T-cell (primary cell): ENCODE results near the gene STK17B. TPM values are rescaled to one million over a fixed set of nuclear protein-coding genes. Genes with fewer than 3 reads are reported as not detected.

Source experiments
- ATAC-seq, 4 experiments: fragments of 200-7000 bp in 3 of 4; fragments of 150-1000 bp in 1 of 4; cut with Tn5 transposase; replicated peaks in 1 of 4; 1 replicate in 3 of 4; 2 replicates in 1 of 4; pipeline ENCODE4 v1.10.0; 2021; ENCODE audit warnings: moderate library complexity in 3 of 4, mild to moderate bottlenecking in 2 of 4, moderate number of reproducible peaks in 1 of 4
- CTCF ChIA-PET, 2 donors: fragments of 300-600 bp; sonication (Branson Sonifier 250); formaldehyde crosslinking; loops; one replicate each; lab custom pipeline; 2022; ENCODE audit warnings: antibody characterized with exemption in 2 of 2; lab: Charles Lee
- POLR2A ChIA-PET, 2 donors: fragments of 300-600 bp; sonication (Branson Sonifier 250); formaldehyde crosslinking; loops; one replicate each; lab custom pipeline; 2022; ENCODE audit warnings: antibody characterized with exemption in 2 of 2; lab: Charles Lee
- DNase-seq, 35 experiments: peaks; one replicate each; pipeline versions ENCODE4 v3.0.0 to v3.0.0-alpha.2; 2013 to 2023
- H3K27ac ChIP-seq: one replicate; pipeline ENCODE4 v1.5.1; 2013; ENCODE audit warnings: low read length
- H3K27me3 ChIP-seq, 2 experiments: replicated peaks in 1 of 2; 1 replicate in 1 of 2; 2 replicates in 1 of 2; pipeline versions ENCODE4 v1.6.1 to v1.7.0; 2013; ENCODE audit warnings: low read length in 1 of 2, mixed read lengths in 1 of 2; ENCODE audit not compliant: control insufficient read depth in 2 of 2, insufficient read depth in 2 of 2; ENCODE audit errors: extremely low read depth in 1 of 2
- H3K36me3 ChIP-seq, 2 donors: 1 replicate in 1 of 2; 2 replicates in 1 of 2; pipeline versions ENCODE4 v1.6.1 to v1.7.0; 2013; ENCODE audit warnings: low read length in 1 of 2; ENCODE audit not compliant: control insufficient read depth in 2 of 2, insufficient read depth in 1 of 2; ENCODE audit errors: extremely low read depth in 1 of 2
- H3K4me1 ChIP-seq, 2 experiments: 1 replicate in 1 of 2; 2 replicates in 1 of 2; pipeline versions ENCODE4 v1.6.1 to v1.7.0; 2013; ENCODE audit warnings: low read length in 2 of 2, mixed read lengths in 1 of 2; ENCODE audit not compliant: insufficient read depth in 2 of 2, control insufficient read depth in 1 of 2; ENCODE audit errors: extremely low read depth in 1 of 2
- H3K4me3 ChIP-seq, 2 donors: 1 replicate in 1 of 2; 2 replicates in 1 of 2; pipeline versions ENCODE4 v1.5.1 to v1.7.0; 2013; ENCODE audit warnings: mild to moderate bottlenecking in 2 of 2, low read length in 1 of 2, moderate library complexity in 1 of 2; ENCODE audit not compliant: control insufficient read depth in 1 of 2; ENCODE audit errors: extremely low read depth in 1 of 2
- H3K9me3 ChIP-seq: 2 replicates; pipeline ENCODE4 v1.7.0; 2013
- H3K27ac Mint-ChIP-seq, 2 donors: one replicate each; pipeline ENCODE4 v1.8.0; 2020 to 2021; ENCODE audit warnings: mild to moderate bottlenecking in 2 of 2, mixed read lengths in 2 of 2
- H3K27me3 Mint-ChIP-seq, 2 donors: one replicate each; pipeline ENCODE4 v1.8.0; 2021 to 2022; ENCODE audit warnings: mixed read lengths in 2 of 2
- H3K36me3 Mint-ChIP-seq: one replicate; pipeline ENCODE4 v1.8.0; 2021; ENCODE audit warnings: mixed read lengths
- H3K4me1 Mint-ChIP-seq, 3 donors: one replicate each; pipeline ENCODE4 v1.8.0; 2020 to 2022; ENCODE audit warnings: mixed read lengths in 3 of 3, mild to moderate bottlenecking in 1 of 3
- H3K4me3 Mint-ChIP-seq, 3 donors: one replicate each; pipeline ENCODE4 v1.8.0; 2020 to 2022; ENCODE audit warnings: mild to moderate bottlenecking in 3 of 3, mixed read lengths in 3 of 3, moderate library complexity in 3 of 3
- H3K9me3 Mint-ChIP-seq, 3 donors: one replicate each; pipeline ENCODE4 v1.8.0; 2020 to 2022; ENCODE audit warnings: mixed read lengths in 3 of 3
- WGBS: methylation state at CpG from one replicate; pipeline ENCODE4 v1.1.5; 2013; ENCODE audit warnings: missing lambda C conversion rate; ENCODE audit not compliant: insufficient coverage; 5-methylcytosine and 5-hydroxymethylcytosine counted together
- total RNA-seq, 35 experiments: library from RNA in 6 of 35; stranded (reverse) in 6 of 35; fragments of 120-200 nt in 1 of 35; gene quantifications; one replicate each; pipeline versions ENCODE4 v1.2.1 to v1.2.4 and lab custom pipeline; 2013 to 2026

The STK17B gene
- total RNA-seq, 5 donors from 2014 or later (not counting 1 experiment from before 2014, with no cell fraction given) = 218 to 478 (median 248) TPM

DNA sequence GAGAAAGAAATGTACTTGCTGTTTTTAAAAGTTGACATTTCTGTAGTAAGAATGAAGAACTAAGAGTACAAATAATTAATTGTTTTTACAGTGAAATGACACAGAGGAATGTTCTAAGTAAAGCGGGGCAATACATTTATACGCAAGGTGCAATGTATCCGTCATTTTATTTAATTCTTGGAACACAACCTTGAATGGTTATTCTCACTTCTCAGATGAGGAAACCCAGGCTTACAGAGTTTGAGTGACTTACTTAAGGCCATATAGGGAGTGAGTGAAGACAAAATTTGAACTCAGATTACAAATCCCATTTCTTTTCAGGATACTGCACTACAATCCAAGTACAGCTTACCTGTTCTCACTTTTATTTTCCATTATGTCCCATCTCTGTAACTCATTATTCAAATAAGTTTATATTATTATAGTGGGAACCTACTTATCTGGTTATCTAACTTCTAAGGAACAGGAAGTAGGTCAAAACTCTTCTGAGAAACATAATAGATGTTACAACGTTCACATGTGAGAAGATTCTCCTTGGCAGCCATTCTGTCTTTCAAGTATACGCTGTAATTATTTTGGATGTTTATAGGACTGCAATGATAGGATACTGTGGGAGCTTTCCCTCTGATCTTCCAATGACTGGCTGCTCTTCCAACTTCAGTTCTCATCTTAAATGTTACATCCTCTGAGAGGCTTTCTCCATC is 12.3 kb upstream of the STK17B start:
- Mint-ChIP-seq H3K27me3 (no peaks in the 10 kb centered on the region), H3K9me3 (peaks cover 0 to 4% (median 0%) of the 10 kb centered on the region in 3 donors), H3K27ac (peak overlapping the region; percentile 93 to 100), H3K4me3 (peak overlapping the region in 2 of 3 donors; percentile 17 to 75), H3K4me1 (peaks cover 86 to 89% (median 87%) of the 10 kb centered on the region in 3 donors), H3K36me3 (no peaks in the 10 kb centered on the region)
- no peaks in the 10 kb centered on the region for H3K9me3 ChIP-seq
- H3K4me3 ChIP-seq = peak overlapping the region in 1 of 2 donors; percentile 5
- WGBS = no CpG with 5 or more reads among the region's 5 CpGs
- H3K27me3 ChIP-seq = no peaks in the 10 kb centered on the region
- peak overlapping the region; percentile 94 for H3K27ac ChIP-seq
- peak; percentile 65 to 72 (median 70) for ATAC-seq
- H3K36me3 ChIP-seq = no peaks in the 10 kb centered on the region
- CTCF ChIA-PET = interaction anchor here (0.9 to 3.4 kb wide), 7 partner anchors 11 to 105 kb away, joined by 3 to 19 read pairs (median 5); no protein-coding TSS in a partner anchor
- H3K4me1 ChIP-seq = peaks cover 54 to 71% of the 10 kb centered on the region in 2 experiments
- POLR2A ChIA-PET = interaction anchor here (0.6 to 1.9 kb wide), 7 partner anchors 13 to 192 kb away, joined by 3 to 6 read pairs (median 3); partner anchors contain the start of gene STK17B (in 1 of the 2)
- peak in 1 of 35 experiments; percentile 58 for DNase-seq

DNA sequence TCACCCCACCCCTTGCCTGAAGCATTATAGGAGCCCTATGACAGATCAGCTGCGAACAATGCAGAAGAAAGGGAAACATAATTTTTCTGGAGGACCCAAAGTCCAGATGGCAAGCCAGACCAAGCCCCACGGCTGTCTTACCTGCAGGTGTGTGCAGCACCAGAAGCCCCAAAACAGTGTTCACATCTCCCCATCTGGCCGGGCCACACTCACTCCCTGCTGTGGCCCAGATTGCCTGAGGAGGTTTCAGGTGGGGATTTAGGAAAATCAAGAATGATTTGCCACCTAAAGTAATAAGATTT is 11.7 kb upstream of the STK17B start:
- Mint-ChIP-seq H3K27me3 (no peaks in the 10 kb centered on the region), H3K4me1 (peaks cover 86 to 89% (median 88%) of the 10 kb centered on the region in 3 donors), H3K36me3 (no peaks in the 10 kb centered on the region), H3K27ac (peak overlapping the region; percentile 93 to 100), H3K9me3 (peaks cover 0 to 4% (median 0%) of the 10 kb centered on the region in 3 donors), H3K4me3 (peak overlapping the region; percentile 14 to 75 (median 64))
- ATAC-seq (peak in 3 of 4 experiments; percentile 11 to 22 (median 11)), DNase-seq (no peak)
- H3K4me1 ChIP-seq = peaks cover 60 to 70% of the 10 kb centered on the region in 2 experiments
- no peak overlapping the region for H3K4me3 ChIP-seq
- H3K36me3 ChIP-seq = no peaks in the 10 kb centered on the region
- 18% methylated on average over 1 of the region's 3 CpGs for WGBS
- no peaks in the 10 kb centered on the region for H3K9me3 ChIP-seq
- CTCF ChIA-PET = interaction anchor here in 1 of 2 donors (0.6 to 3.4 kb wide), 7 partner anchors 20 to 621 kb away, joined by 3 to 19 read pairs (median 5); no protein-coding TSS in a partner anchor
- H3K27me3 ChIP-seq = no peaks in the 10 kb centered on the region
- peak overlapping the region; percentile 94 for H3K27ac ChIP-seq
- POLR2A ChIA-PET = interaction anchor here (0.6 to 3.5 kb wide), 9 partner anchors 13 to 192 kb away, joined by 3 to 32 read pairs (median 4); partner anchors contain the start of gene STK17B (in 1 of the 2)

DNA sequence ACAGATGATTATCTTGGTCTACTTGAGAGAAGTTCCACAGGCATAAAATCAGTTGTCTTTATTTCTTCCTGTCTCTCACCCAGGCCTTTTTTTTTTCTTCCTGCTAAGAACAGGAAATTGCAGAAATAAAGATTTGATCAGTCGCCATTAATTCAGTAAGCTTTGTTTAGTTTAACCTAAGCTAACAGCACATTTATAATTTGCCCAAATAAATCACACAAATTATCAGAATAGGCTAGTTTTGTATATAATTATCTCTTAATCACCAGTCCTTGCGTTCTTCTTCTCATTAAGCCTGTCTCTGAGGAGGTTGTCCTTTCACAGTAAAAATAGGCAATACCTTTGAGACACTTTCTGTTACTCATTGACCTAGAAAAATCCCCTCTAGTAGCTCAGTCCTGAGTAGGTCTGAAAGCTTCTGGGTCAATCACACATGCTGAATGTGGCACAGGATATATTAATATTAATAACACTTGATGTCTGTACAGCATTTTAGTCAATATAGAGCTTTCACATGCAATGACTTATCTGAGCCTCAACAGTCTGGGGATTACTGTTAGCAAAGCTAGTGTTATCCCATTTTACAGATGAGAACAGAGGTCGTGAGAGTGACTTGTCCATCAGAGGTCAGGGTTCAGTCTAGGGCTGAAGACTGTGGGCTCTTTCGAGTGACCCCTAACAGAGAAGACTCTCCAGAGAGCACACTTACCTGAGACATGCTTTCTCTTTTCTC is 11.2 kb upstream of the STK17B start:
- POLR2A ChIA-PET = interaction anchor here (0.6 to 3.5 kb wide), 20 partner anchors 10 to 1975 kb away, joined by 3 to 32 read pairs (median 5); partner anchors contain the start of gene STK17B (in 1 of the 2)
- DNase-seq (peak in 1 of 35 experiments; percentile 63), ATAC-seq (peak in 3 of 4 experiments; percentile 21 to 33 (median 30))
- peak overlapping the region; percentile 94 for H3K27ac ChIP-seq
- peaks cover 65 to 66% of the 10 kb centered on the region in 2 experiments for H3K4me1 ChIP-seq
- H3K4me3 ChIP-seq = no peak overlapping the region
- no peaks in the 10 kb centered on the region for H3K36me3 Mint-ChIP-seq
- no peaks in the 10 kb centered on the region for H3K27me3 Mint-ChIP-seq
- H3K4me3 Mint-ChIP-seq = peak overlapping the region; percentile 14 to 75 (median 64)
- H3K36me3 ChIP-seq = no peaks in the 10 kb centered on the region
- peaks cover 0 to 4% (median 0%) of the 10 kb centered on the region in 3 donors for H3K9me3 Mint-ChIP-seq
- H3K4me1 Mint-ChIP-seq = peaks cover 86 to 91% (median 88%) of the 10 kb centered on the region in 3 donors
- WGBS = 40% methylated on average over 1 of the region's 4 CpGs
- peak overlapping the region; percentile 93 to 100 for H3K27ac Mint-ChIP-seq
- CTCF ChIA-PET = interaction anchor here (0.5 to 3.4 kb wide), 12 partner anchors 20 to 620 kb away, joined by 3 to 19 read pairs (median 4); no protein-coding TSS in a partner anchor
- H3K27me3 ChIP-seq = no peaks in the 10 kb centered on the region
- no peaks in the 10 kb centered on the region for H3K9me3 ChIP-seq

DNA sequence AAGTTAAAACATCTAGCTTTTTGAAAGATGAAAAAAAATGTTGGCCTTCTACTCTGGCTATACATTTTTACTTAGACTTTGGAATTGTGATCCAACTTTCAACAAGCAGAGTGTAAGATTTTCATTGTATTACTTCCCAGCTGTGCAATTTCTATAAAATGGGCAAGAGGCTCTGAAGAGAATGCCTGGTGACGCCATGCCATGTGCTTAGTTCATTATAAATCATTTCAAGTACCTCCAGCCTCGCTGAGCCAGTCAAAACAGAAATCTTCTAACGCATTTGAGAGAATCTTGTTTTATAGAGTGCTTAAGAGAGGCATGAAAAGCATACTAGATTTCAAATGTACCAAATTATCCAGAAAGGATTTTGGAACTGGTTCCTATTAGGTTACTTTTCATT is 10.1 kb upstream of the STK17B start:
- Mint-ChIP-seq H3K4me3 (peak overlapping the region in 1 of 3 donors; percentile 75), H3K36me3 (no peaks in the 10 kb centered on the region), H3K27me3 (no peaks in the 10 kb centered on the region), H3K9me3 (peaks cover 0 to 4% (median 0%) of the 10 kb centered on the region in 3 donors), H3K4me1 (peaks cover 87 to 92% (median 91%) of the 10 kb centered on the region in 3 donors), H3K27ac (peak overlapping the region; percentile 93 to 100)
- no peaks in the 10 kb centered on the region for H3K9me3 ChIP-seq
- POLR2A ChIA-PET = interaction anchor here (0.5 to 3.5 kb wide), 15 partner anchors 11 to 1667 kb away, joined by 3 to 32 read pairs (median 6); partner anchors contain the start of gene STK17B (in 1 of the 2)
- ATAC-seq (no peak), DNase-seq (no peak)
- H3K27me3 ChIP-seq = no peaks in the 10 kb centered on the region
- peaks cover 72 to 75% of the 10 kb centered on the region in 2 experiments for H3K4me1 ChIP-seq
- no peaks in the 10 kb centered on the region for H3K36me3 ChIP-seq
- no peak overlapping the region for H3K4me3 ChIP-seq
- WGBS = no CpG with 5 or more reads among the region's 3 CpGs
- H3K27ac ChIP-seq = peak overlapping the region; percentile 94
- CTCF ChIA-PET = interaction anchor here (0.6 to 2.8 kb wide), 11 partner anchors 29 to 1272 kb away, joined by 3 to 13 read pairs (median 3); partner anchors contain the start of gene COQ10B (in 1 of the 2)

DNA sequence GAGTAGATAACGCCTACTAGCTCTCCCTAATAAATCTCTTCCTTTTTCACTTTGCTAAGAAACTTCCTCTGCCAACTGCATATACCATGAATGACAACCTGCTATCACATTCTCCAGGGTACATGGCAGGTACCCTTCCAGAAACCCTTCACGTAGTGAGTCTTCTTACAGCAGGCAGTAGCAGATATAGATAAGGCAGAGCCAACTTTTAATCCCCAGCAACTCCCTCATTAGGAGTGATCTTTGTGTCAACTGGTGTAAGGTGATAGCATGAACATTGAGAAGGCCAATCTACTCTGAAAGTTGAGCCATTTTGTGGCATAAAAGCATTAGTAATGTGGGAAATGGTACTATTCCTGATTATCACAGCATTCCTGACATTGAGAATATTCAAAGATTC is 5.7 kb upstream of the STK17B start:
- Mint-ChIP-seq H3K9me3 (no peaks in the 10 kb centered on the region), H3K4me1 (peaks cover 85 to 91% (median 91%) of the 10 kb centered on the region in 3 donors), H3K27ac (peak overlapping the region; percentile 91 to 98), H3K36me3 (no peaks in the 10 kb centered on the region), H3K27me3 (no peaks in the 10 kb centered on the region), H3K4me3 (peak overlapping the region; percentile 56 to 99 (median 75))
- H3K4me1 ChIP-seq = peaks cover 74 to 77% of the 10 kb centered on the region in 2 experiments
- no peaks in the 10 kb centered on the region for H3K27me3 ChIP-seq
- H3K4me3 ChIP-seq = no peak overlapping the region
- H3K36me3 ChIP-seq = no peaks in the 10 kb centered on the region
- no peaks in the 10 kb centered on the region for H3K9me3 ChIP-seq
- peak overlapping the region; percentile 71 for H3K27ac ChIP-seq
- DNase-seq (no peak), ATAC-seq (no peak)
- ChIA-PET POLR2A (interaction anchor here (0.6 to 3.9 kb wide), 17 partner anchors 10 to 100 kb away, joined by 3 to 25 read pairs (median 4); no protein-coding TSS in a partner anchor), CTCF (interaction anchor here (0.6 to 2.5 kb wide), 13 partner anchors 9 to 902 kb away, joined by 3 to 23 read pairs (median 5); partner anchors contain the start of gene DNAH7 (in 1 of the 2))
- no CpG with 5 or more reads among the region's 2 CpGs for WGBS
